ENCODE results near the gene LSM2. TPM values are rescaled to one million over a fixed set of nuclear protein-coding genes. Genes with fewer than 3 reads are reported as not detected.

LSM2 gene
- total and polyA plus RNA-seq, 9 of the 15 experiments (the other 6 are each of a cell fraction or from before 2014, with no cell fraction given), result 154 to 407 (median 223) TPM

- TF ChIP-seq RNF219 (CRISPR knock-in tag; IDR thresholded peaks at IDR 0.05), result no peak
- no peak for TF ChIP-seq ZNF217 (CRISPR knock-in tag; IDR thresholded peaks at IDR 0.05)
- no peak for TF ChIP-seq SAFB (IDR thresholded peaks at IDR 0.05; ENCODE audit: borderline replicate concordance, low read depth, low read length)
- TF ChIP-seq MCM7 (IDR thresholded peaks at IDR 0.05), result no peak
- TF ChIP-seq NR4A1 (CRISPR knock-in tag; IDR thresholded peaks at IDR 0.05), result peak; percentile 98
- TF ChIP-seq NR4A1 (tag; IDR thresholded peaks at IDR 0.05), result no peak
- TF ChIP-seq ZNF174 (CRISPR knock-in tag; IDR thresholded peaks at IDR 0.05), result peak; percentile 69; the same call in 1 of the 2 replicates
- no peak for TF ChIP-seq MAFF (IDR thresholded peaks at IDR 0.05; ENCODE audit: low read length)
- TF ChIP-seq ZFPM2 (CRISPR knock-in tag; IDR thresholded peaks at IDR 0.05), result peak; percentile 95; the same call in 1 of the 2 replicates
- peak; percentile 38 for TF ChIP-seq PCBP1 (IDR thresholded peaks at IDR 0.05; ENCODE audit: low read depth, low read length, poor library complexity, severe bottlenecking)
- TF ChIP-seq ATF1 (CRISPR knock-in tag; IDR thresholded peaks at IDR 0.05), result no peak
- TF ChIP-seq ATF1 (tag; IDR thresholded peaks at IDR 0.05), result peak; percentile 88
- TF ChIP-seq ZBTB33 (CRISPR knock-in tag; IDR thresholded peaks at IDR 0.05), result peak; percentile 32; the same call in 1 of the 2 replicates
- peak; percentile 73; the same call in 1 of the 2 replicates for TF ChIP-seq HMBOX1 (IDR thresholded peaks at IDR 0.05)
- no peak for TF ChIP-seq SNAPC5 (CRISPR knock-in tag; IDR thresholded peaks at IDR 0.05)
- no peak for TF ChIP-seq TEAD2 (tag; IDR thresholded peaks at IDR 0.05)
- no peak for TF ChIP-seq ARNT (IDR thresholded peaks at IDR 0.05)
- peak; percentile 60 for TF ChIP-seq PHF8 (IDR thresholded peaks at IDR 0.05; ENCODE audit: borderline replicate concordance, low read length)
- TF ChIP-seq CSDE1 (IDR thresholded peaks at IDR 0.05), result no peak
- peak; percentile 92 for TF ChIP-seq ZBTB17 (CRISPR knock-in tag; IDR thresholded peaks at IDR 0.05)
- peak; percentile 99 for TF ChIP-seq POLR2AphosphoS2 (IDR thresholded peaks at IDR 0.05; ENCODE audit: low read length)
- peak; percentile 50 to 95; a peak in 3 of 4 replicates for TF ChIP-seq MAZ (CRISPR knock-in tag; conservative IDR thresholded peaks at IDR 0.05 in 1 of 2, IDR thresholded peaks at IDR 0.05 in 1 of 2)
- TF ChIP-seq TCF3 (CRISPR knock-in tag; IDR thresholded peaks at IDR 0.05), result no peak
- no peak for TF ChIP-seq PTRF (tag; IDR thresholded peaks at IDR 0.05)
- TF ChIP-seq TBP (optimal IDR thresholded peaks at IDR 0.05; ENCODE audit: low read depth, low read length), result no peak
- TF ChIP-seq ZNF282 (CRISPR knock-in tag; IDR thresholded peaks at IDR 0.05), result no peak
Measured at GRCh38 chr6:31827286-31828079, 20.7 kb upstream of the LSM2 start, which contains the start of gene HSPA1B (continued).
